A549 (cell line): Measurements from ENCODE around the gene FAM131A. TPM values are rescaled to one million over a fixed set of nuclear protein-coding genes. Genes with fewer than 3 reads are reported as not detected.

ENCODE experiments used
- ATAC-seq, 2 experiments: fragments of 200-7000 bp in 1 of 2; fragments of >200 bp in 1 of 2; cut with Nextera tagmentation in 1 of 2; cut with Tn5 transposase in 1 of 2; 3 replicates each; pipeline versions ENCODE4 v1.8.0 to v1.9.1; 2018 to 2020; ENCODE audit warnings: mild to moderate bottlenecking in 1 of 2, moderate library complexity in 1 of 2
- CTCF ChIA-PET: fragments of 300-600 bp; sonication (Branson Sonifier 250); formaldehyde crosslinking; extraction: SDS; loops from one replicate; lab custom pipeline; 2021; ENCODE audit warnings: antibody characterized with exemption, inconsistent platforms; lab: Yijun Ruan, JAX
- POLR2A ChIA-PET: fragments of 350-600 bp; formaldehyde crosslinking; extraction: SDS; loops from one replicate; lab custom pipeline; 2021; ENCODE audit warnings: antibody characterized with exemption, inconsistent platforms; lab: Yijun Ruan, JAX
- DNase-seq, 2 experiments: peaks; one replicate each; pipeline versions ENCODE4 v3.0.0 to v3.0.0-alpha.2; 2011 to 2016; ENCODE audit warnings: low read depth in 1 of 2, low spot score in 1 of 2
- FAIRE-seq: peaks from 2 replicates; lab custom pipeline; 2011; peaks lifted over from hg19 to GRCh38; lab: Jason Lieb, UNC
- H3K27ac ChIP-seq, 2 experiments: fragments of >200 bp; sonication (Bioruptor Twin); formaldehyde crosslinking; 3 replicates each; pipeline ENCODE4 v1.5.1; 2016 to 2017
- H3K4me1 ChIP-seq: fragments of >200 bp; sonication (Bioruptor Twin); formaldehyde crosslinking; 3 replicates; pipeline ENCODE4 v1.6.1; 2016
- H3K4me2 ChIP-seq: fragments of >200 bp; sonication (Bioruptor Twin); formaldehyde crosslinking; 3 replicates; pipeline ENCODE4 v1.6.1; 2016
- H3K4me3 ChIP-seq: fragments of >200 bp; sonication (Bioruptor Twin); formaldehyde crosslinking; 3 replicates; pipeline ENCODE4 v1.5.1; 2016
- H3K9me3 ChIP-seq: fragments of >200 bp; sonication (Bioruptor Twin); formaldehyde crosslinking; 3 replicates; pipeline ENCODE4 v1.6.1; 2016
- BHLHE40 ChIP-seq: IDR thresholded peaks from 2 replicates; pipeline ENCODE4 v1.6.1; 2012; ENCODE audit warnings: low read depth, low read length, inconsistent platforms
- CBX8 ChIP-seq: fragments of 200-600 bp; sonication (generic); IDR thresholded peaks from 2 replicates; pipeline ENCODE4 v1.6.1; 2016
- CHD4 ChIP-seq: fragments of 200-600 bp; sonication (generic); IDR thresholded peaks from 2 replicates; pipeline ENCODE4 v1.6.1; 2016; ENCODE audit warnings: antibody characterized with exemption, mild to moderate bottlenecking, borderline replicate concordance
- E2F6 ChIP-seq: IDR thresholded peaks from 2 replicates; pipeline ENCODE4 v1.6.1; 2012; ENCODE audit warnings: low read depth, borderline replicate concordance
- ELK1 ChIP-seq: fragments of 150-350 bp; IDR thresholded peaks from 2 replicates; pipeline ENCODE4 v1.6.1; 2014; ENCODE audit warnings: low read depth, mild to moderate bottlenecking, low read length
- HDAC2 ChIP-seq: fragments of 200-600 bp; sonication (generic); IDR thresholded peaks from 2 replicates; pipeline ENCODE4 v1.6.1; 2016
- HES2 ChIP-seq: fragments of >200 bp; sonication (Bioruptor Twin); formaldehyde crosslinking; IDR thresholded peaks from 2 replicates; pipeline ENCODE4 v1.6.1; 2016
- HOXA7 ChIP-seq: fragments of 250-450 bp; sonication (Bioruptor Pico); IDR thresholded peaks from 2 replicates; pipeline ENCODE4 v1.5.0; 2020; ENCODE audit warnings: mild to moderate bottlenecking, moderate library complexity
- HOXB5 ChIP-seq: fragments of 250-450 bp; sonication (Bioruptor Pico); IDR thresholded peaks from 2 replicates; pipeline ENCODE4 v1.5.0; 2020; ENCODE audit warnings: mild to moderate bottlenecking, moderate library complexity
- MAFK ChIP-seq: fragments of 450-650 bp; IDR thresholded peaks from 2 replicates; pipeline ENCODE4 v1.6.1; 2014; ENCODE audit not compliant: partially characterized antibody
- MYC ChIP-seq: IDR thresholded peaks from 2 replicates; pipeline ENCODE4 v1.6.1; 2012; ENCODE audit warnings: mild to moderate bottlenecking, inconsistent platforms, low read length, improper control_type of control experiment, borderline replicate concordance
- NPAS2 ChIP-seq: fragments of 250-450 bp; sonication (Bioruptor Pico); IDR thresholded peaks from 2 replicates; pipeline ENCODE4 v1.8.0; 2022; ENCODE audit warnings: mild to moderate bottlenecking, moderate library complexity, borderline replicate concordance
- PBX3 ChIP-seq: IDR thresholded peaks from 2 replicates; pipeline ENCODE4 v1.6.1; 2012
- PHF8 ChIP-seq: fragments of 200-600 bp; sonication (generic); IDR thresholded peaks from 2 replicates; pipeline ENCODE4 v1.6.1; 2016; ENCODE audit warnings: low read depth, mild to moderate bottlenecking, antibody characterized with exemption, moderate library complexity, borderline replicate concordance
- POLR2AphosphoS2 ChIP-seq: conservative IDR thresholded peaks from 2 replicates; pipeline ENCODE4 v1.6.1; 2012; ENCODE audit warnings: low read length, improper control_type of control experiment, inconsistent platforms
- RCOR1 ChIP-seq: fragments of 150-350 bp; IDR thresholded peaks from 2 replicates; pipeline ENCODE4 v1.6.1; 2014; ENCODE audit warnings: antibody characterized with exemption, low read length, low read depth
- SMC3 ChIP-seq: fragments of >200 bp; sonication (Bioruptor Twin); formaldehyde crosslinking; IDR thresholded peaks from 3 replicates; pipeline ENCODE4 v1.6.1; 2018; ENCODE audit warnings: inconsistent platforms
- ZC3H11A ChIP-seq: fragments of 450-650 bp; IDR thresholded peaks from 2 replicates; pipeline ENCODE4 v1.6.1; 2014; ENCODE audit warnings: antibody characterized with exemption, mild to moderate bottlenecking
- WGBS: methylation state at CpG from one replicate; pipeline ENCODE4 v1.1.6; 2017; ENCODE audit errors: missing lambda C conversion rate; 5-methylcytosine and 5-hydroxymethylcytosine counted together
- polyA plus RNA-seq, 4 experiments: library from polyadenylated mRNA; depleted of rRNA in 3 of 4; stranded (reverse); fragments of >200 nt; fragmentation: RNase III in 1 of 4; extraction: RNeasy Plus Mini Kit Qiagen cat#74134 plus additional on column Dnase treatment in 1 of 4; gene quantifications; 2 replicates in 3 of 4; 3 replicates in 1 of 4; pipeline ENCODE4 v1.2.3, GENCODE V29; 2011 to 2017
- TF ChIP-seq, protein P1 (sequence below): fragments of 200-600 bp; sonication (generic); IDR thresholded peaks from 2 replicates; pipeline ENCODE4 v1.6.1; 2016; ENCODE audit warnings: antibody characterized with exemption, mild to moderate bottlenecking, moderate library complexity

The FAM131A gene
- polyA plus RNA-seq, 2 of the 4 experiments (the other 2 are of a cell fraction), result 5.2 to 6.1 TPM

GRCh38 chr3:184380185-184380626 is 42.8 kb downstream of the FAM131A start:
- DNase-seq, result peak in 1 of 2 experiments; percentile 31
- no CpG with 5 or more reads among the region's 62 CpGs for WGBS

DNA sequence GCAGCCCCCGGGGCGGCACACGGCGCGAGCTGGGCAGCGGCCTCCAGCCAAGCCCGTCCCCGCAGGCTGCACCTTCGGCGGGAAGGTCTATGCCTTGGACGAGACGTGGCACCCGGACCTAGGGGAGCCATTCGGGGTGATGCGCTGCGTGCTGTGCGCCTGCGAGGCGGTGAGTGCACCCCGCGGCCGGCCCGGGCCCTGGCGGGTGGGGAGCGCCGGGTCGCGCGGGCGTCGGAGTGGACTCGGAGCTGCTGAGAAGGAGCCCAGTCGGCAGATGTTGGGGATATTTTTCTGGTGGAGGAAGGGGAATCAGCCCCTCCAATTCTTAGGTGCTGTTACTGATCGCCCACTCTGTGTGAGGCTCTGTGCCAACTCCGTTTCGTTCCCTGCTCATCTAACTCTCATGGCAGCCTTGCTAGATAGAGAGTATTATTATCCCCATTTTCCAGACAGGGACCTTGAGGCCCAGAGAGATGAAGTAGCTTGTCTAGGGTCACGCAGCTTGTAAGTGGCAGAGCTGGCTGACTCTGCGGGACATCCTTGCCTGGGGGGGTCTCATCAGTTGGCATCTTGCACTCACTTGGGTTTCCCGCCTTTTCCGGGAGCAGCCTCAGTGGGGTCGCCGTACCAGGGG is 43.3 kb downstream of the FAM131A start:
- POLR2A ChIA-PET, result no interaction called here
- 0 out of 3 replicates have a peak, but pooled peaks cover 4% of the 10 kb centered on the region for H3K4me1 ChIP-seq

More at GRCh38 chr3:184380185-184380626, 42.8 kb downstream of the FAM131A start:
- no peaks in the 10 kb centered on the region for H3K9me3 ChIP-seq
- H3K27ac ChIP-seq, result peak overlapping the region; percentile 63 to 84; a peak in 5 of 6 replicates
- H3K4me1 ChIP-seq, result 0 out of 3 replicates have a peak, but pooled peaks cover 4% of the 10 kb centered on the region
- ATAC-seq, result peak in 1 of 2 experiments; percentile 62; a peak in 2 of 6 replicates
- peak overlapping the region; percentile 100 for H3K4me2 ChIP-seq
- ChIA-PET CTCF (interaction anchor here (1.4 kb wide), 1 partner anchor 9 kb away, joined by 9 read pairs; no protein-coding TSS in a partner anchor), POLR2A (no interaction called here)
- FAIRE-seq, result no peak
- peak overlapping the region; percentile 70 for H3K4me3 ChIP-seq
- TF ChIP-seq HOXA7 (CRISPR knock-in tag) (no peak), MAFK (no peak), ZC3H11A (no peak), RCOR1 (no peak), HES2 (no peak), POLR2AphosphoS2 (no peak), SMC3 (no peak)

More for the DNA sequence above, 43.3 kb downstream of the FAM131A start:
- Histone ChIP-seq H3K4me2 (peak overlapping the region; percentile 100), H3K4me3 (peak overlapping the region; percentile 70), H3K27ac (peak overlapping the region; percentile 63 to 84; a peak in 4 of 6 replicates), H3K9me3 (no peaks in the 10 kb centered on the region)
- CTCF ChIA-PET, result interaction anchor here (1.4 kb wide), 1 partner anchor 9 kb away, joined by 9 read pairs; no protein-coding TSS in a partner anchor
- DNase-seq (no peak), ATAC-seq (0 out of 6 replicates have a peak, but pooled peaks of 1 of the 2 experiments have one; percentile 32), FAIRE-seq (no peak)
- WGBS, result 76% methylated on average over 4 of the region's 42 CpGs
- TF ChIP-seq MYC (no peak), HOXB5 (CRISPR knock-in tag) (no peak), PBX3 (no peak), BHLHE40 (no peak), CHD4 (no peak), E2F6 (no peak), PHF8 (no peak), NPAS2 (no peak), MAFK (no peak), ELK1 (no peak), CBX8 (no peak), POLR2AphosphoS2 (no peak), HDAC2 (no peak), ZC3H11A (no peak)
- TF ChIP-seq, protein P1, sequence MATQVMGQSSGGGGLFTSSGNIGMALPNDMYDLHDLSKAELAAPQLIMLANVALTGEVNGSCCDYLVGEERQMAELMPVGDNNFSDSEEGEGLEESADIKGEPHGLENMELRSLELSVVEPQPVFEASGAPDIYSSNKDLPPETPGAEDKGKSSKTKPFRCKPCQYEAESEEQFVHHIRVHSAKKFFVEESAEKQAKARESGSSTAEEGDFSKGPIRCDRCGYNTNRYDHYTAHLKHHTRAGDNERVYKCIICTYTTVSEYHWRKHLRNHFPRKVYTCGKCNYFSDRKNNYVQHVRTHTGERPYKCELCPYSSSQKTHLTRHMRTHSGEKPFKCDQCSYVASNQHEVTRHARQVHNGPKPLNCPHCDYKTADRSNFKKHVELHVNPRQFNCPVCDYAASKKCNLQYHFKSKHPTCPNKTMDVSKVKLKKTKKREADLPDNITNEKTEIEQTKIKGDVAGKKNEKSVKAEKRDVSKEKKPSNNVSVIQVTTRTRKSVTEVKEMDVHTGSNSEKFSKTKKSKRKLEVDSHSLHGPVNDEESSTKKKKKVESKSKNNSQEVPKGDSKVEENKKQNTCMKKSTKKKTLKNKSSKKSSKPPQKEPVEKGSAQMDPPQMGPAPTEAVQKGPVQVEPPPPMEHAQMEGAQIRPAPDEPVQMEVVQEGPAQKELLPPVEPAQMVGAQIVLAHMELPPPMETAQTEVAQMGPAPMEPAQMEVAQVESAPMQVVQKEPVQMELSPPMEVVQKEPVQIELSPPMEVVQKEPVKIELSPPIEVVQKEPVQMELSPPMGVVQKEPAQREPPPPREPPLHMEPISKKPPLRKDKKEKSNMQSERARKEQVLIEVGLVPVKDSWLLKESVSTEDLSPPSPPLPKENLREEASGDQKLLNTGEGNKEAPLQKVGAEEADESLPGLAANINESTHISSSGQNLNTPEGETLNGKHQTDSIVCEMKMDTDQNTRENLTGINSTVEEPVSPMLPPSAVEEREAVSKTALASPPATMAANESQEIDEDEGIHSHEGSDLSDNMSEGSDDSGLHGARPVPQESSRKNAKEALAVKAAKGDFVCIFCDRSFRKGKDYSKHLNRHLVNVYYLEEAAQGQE, result no peak
